ENCODE data around the gene RAPGEF1. TPM values are rescaled to one million over a fixed set of nuclear protein-coding genes. Genes with fewer than 3 reads are reported as not detected.

RAPGEF1 gene
- total and polyA plus RNA-seq, 11 donors: 50.6 to 161 (median 115) TPM

DNA sequence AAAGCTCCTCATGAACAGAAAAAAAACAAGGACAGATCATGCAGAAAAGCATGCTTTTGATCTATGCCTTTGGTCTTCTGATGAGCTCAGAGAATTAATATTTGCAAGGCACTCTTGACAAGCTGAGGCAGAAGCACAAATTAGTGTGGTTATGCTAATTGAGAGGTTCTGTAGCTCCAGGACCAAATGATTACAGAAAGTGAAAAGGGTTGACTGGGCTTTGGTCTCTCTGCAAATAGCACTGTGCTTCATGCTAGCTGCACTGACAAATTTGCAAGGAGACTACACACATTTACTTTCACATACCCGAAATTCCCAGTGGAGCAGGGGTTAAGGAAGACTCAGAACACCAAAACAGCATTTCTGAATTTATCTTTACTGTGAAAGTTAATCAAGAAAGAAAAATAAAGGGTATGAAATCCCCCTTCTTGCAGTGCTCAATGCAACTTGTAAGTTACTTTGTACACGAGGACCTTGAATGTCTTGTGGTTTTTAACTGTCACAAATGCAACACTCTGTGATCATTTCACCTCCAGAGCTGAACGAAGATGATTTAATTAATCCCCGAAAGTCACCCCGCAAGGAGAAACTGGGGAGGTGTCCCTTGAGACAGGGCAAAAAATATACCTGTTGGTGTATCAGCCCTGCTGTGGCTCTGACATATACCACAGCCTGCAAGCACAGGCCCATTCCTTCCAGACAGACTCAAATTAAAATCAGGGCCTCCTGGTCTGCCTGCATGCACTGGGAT is 11.9 kb downstream of the RAPGEF1 start:
- intact Hi-C loops (cut with DNase I): loop anchor here in 1 of 10 donors (2.0 kb wide), 1 partner anchor 51 kb away; no protein-coding TSS in a partner anchor
- no peaks in the 10 kb centered on the region for H3K27me3 ChIP-seq
- no peak for ATAC-seq
- 61 to 78% (median 61%) methylated on average over 5 of the region's 5 CpGs for WGBS, 4 donors
- no peaks in the 10 kb centered on the region for H3K36me3 ChIP-seq
- no peaks in the 10 kb centered on the region for H3K9me3 ChIP-seq
- no peak for DNase-seq
- no peak for TF ChIP-seq POLR2A (IDR thresholded peaks at IDR 0.05)
- H3K4me1 ChIP-seq: peaks cover 12 to 97% (median 66%) of the 10 kb centered on the region in 12 donors
- peak overlapping the region in 4 of 12 donors; percentile 0 to 96 (median 43) for H3K27ac ChIP-seq
- peak overlapping the region in 1 of 12 donors; percentile 27 for H3K4me3 ChIP-seq

DNA sequence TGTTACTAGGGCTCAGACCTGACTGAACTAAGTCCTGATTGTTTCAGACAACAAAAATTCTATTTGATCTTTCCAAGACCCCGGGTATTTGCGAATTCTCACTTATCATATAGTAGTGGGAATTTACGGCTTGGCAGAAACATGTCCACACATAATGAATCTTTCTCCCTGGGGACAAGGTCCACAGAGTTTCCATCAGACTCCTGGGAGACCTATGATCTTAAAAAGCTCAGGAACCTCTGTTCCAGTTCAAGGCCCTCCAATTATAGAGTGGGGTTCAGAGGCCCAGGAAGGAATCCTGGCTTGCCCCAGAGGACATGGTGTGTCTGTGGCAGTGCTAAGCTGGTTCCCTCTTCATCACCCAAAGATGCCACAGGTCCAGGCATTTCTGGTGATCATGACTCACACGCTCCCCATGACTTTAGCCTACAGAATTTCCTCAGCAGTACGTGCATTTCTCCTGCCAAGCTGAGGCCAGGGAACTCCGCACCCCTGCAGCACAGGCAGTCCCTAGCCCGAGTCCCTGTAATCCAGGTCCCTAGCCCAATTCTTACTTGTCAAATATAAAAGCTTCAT is 12.6 kb downstream of the RAPGEF1 start:
- Histone ChIP-seq H3K4me1 (peaks cover 8 to 97% (median 64%) of the 10 kb centered on the region in 12 donors), H3K27me3 (no peaks in the 10 kb centered on the region), H3K36me3 (peaks cover 0 to 2% (median 0%) of the 10 kb centered on the region in 9 donors), H3K4me3 (peak overlapping the region in 1 of 12 donors; percentile 27), H3K27ac (peak overlapping the region in 2 of 12 donors; percentile 40 to 96), H3K9me3 (no peaks in the 10 kb centered on the region)
- DNase-seq (no peak), ATAC-seq (peak in 2 of 4 donors; percentile 10 to 23)
- no peak for TF ChIP-seq POLR2A (IDR thresholded peaks at IDR 0.05)
- TF ChIP-seq, protein P1, sequence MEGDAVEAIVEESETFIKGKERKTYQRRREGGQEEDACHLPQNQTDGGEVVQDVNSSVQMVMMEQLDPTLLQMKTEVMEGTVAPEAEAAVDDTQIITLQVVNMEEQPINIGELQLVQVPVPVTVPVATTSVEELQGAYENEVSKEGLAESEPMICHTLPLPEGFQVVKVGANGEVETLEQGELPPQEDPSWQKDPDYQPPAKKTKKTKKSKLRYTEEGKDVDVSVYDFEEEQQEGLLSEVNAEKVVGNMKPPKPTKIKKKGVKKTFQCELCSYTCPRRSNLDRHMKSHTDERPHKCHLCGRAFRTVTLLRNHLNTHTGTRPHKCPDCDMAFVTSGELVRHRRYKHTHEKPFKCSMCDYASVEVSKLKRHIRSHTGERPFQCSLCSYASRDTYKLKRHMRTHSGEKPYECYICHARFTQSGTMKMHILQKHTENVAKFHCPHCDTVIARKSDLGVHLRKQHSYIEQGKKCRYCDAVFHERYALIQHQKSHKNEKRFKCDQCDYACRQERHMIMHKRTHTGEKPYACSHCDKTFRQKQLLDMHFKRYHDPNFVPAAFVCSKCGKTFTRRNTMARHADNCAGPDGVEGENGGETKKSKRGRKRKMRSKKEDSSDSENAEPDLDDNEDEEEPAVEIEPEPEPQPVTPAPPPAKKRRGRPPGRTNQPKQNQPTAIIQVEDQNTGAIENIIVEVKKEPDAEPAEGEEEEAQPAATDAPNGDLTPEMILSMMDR (IDR thresholded peaks at IDR 0.05): no peak
- intact Hi-C loops (cut with DNase I): no loop called here
- WGBS, 4 donors: 69 to 81% (median 79%) methylated on average over 7 of the region's 7 CpGs

DNA sequence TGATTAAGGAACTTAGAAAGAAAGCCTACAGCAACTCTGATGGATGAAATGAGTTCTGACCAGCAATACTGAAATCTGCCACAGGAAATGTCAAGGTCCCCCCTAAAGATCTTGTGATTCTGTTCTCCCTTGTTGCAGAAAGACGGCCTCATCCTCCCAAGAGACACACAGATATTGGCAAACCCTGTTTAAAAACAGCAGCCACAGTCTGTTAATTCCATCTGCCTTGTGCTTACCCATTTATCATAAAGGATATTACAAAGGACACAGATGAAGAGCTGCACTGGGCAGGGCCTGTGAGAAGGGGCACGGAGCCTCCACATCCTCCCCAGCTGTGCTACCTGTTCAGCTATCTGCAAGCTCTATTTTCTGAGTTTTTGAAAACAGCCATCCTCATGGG is 15.2 kb downstream of the RAPGEF1 start:
- ATAC-seq: no peak
- intact Hi-C loops (cut with DNase I): loop anchor here in 1 of 10 donors (5.0 kb wide), 1 partner anchor 117 kb away; no protein-coding TSS in a partner anchor
- TF ChIP-seq, protein P1 (IDR thresholded peaks at IDR 0.05): no peak
- no peak for TF ChIP-seq POLR2A (IDR thresholded peaks at IDR 0.05)
- Histone ChIP-seq H3K4me1 (peaks cover 8 to 94% (median 53%) of the 10 kb centered on the region in 12 donors), H3K4me3 (no peak overlapping the region), H3K9me3 (no peaks in the 10 kb centered on the region), H3K36me3 (peaks cover 0 to 7% (median 0%) of the 10 kb centered on the region in 9 donors), H3K27me3 (no peaks in the 10 kb centered on the region), H3K27ac (peak overlapping the region in 1 of 12 donors; percentile 46)
- 42 to 57% (median 50%) methylated on average over 2 of the region's 2 CpGs for WGBS, 4 donors
- DNase-seq: no peak

DNA sequence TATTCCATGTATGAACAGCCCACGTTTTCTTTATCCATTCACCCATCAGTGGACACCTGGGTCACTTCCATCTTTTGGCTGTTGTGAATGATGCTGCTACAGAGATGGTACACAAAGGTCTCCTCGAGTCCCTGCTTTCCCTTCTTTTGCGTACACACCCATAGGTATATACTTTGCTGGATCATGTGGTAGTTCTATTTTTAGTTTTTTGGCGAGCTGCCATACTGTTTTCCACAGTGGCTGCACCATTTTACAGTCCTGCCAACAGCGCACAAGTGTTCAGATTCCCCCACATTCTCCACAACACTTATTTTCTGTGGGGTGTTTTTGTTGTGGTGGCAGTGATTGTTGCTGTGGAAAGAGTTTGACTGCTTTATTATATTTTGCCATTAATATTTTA is 16.2 kb downstream of the RAPGEF1 start:
- WGBS, 4 donors: 42 to 54% (median 48%) methylated on average over 5 of the region's 5 CpGs
- Histone ChIP-seq H3K27ac (no peak overlapping the region), H3K4me3 (no peak overlapping the region), H3K27me3 (no peaks in the 10 kb centered on the region), H3K36me3 (peaks cover 0 to 7% (median 0%) of the 10 kb centered on the region in 9 donors), H3K9me3 (no peaks in the 10 kb centered on the region), H3K4me1 (peaks cover 8 to 93% (median 50%) of the 10 kb centered on the region in 12 donors)
- TF ChIP-seq POLR2A (IDR thresholded peaks at IDR 0.05): no peak
- TF ChIP-seq, protein P1 (IDR thresholded peaks at IDR 0.05): no peak
- intact Hi-C loops (cut with DNase I): loop anchor here in 1 of 10 donors (5.0 kb wide), 1 partner anchor 116 kb away; no protein-coding TSS in a partner anchor
- ATAC-seq (no peak), DNase-seq (no peak)
